GM19193 (cell line): Measurements from ENCODE around the gene KAT2A.

Source experiments
- POLR2A ChIP-seq: IDR thresholded peaks from 4 replicates; pipeline ENCODE4 v1.6.1; 2011; ENCODE audit not compliant: insufficient read depth, insufficient read length; ENCODE audit errors: extremely low read depth

KAT2A gene

DNA sequence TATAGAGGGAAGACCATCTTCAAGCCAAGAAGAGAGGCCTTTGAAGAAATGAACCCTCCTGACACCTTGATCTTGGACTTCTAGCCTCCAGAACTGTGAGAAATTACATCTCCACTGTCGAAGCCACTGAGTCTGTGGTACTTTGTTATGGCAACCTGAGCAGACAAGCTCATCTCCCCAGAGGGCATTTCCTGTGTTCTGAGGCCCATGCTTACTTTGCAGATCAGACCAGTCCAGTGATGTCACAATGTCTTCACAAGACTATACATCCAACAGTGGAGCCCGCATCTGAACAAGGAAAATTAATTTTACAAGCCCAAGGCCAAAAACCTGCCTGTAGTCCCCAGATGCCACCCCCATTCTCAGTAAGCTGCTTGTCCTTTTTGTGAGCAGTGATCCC is 56.0 kb downstream of the KAT2A start:
- no peak for TF ChIP-seq POLR2A
